ENCODE data around the gene FAHD1.
"Not testable (repeated sequence)": the region's sequence is repeated elsewhere in the genome, so short reads cannot be mapped to it uniquely, and the experiment has no call there.

Gene FAHD1

DNA sequence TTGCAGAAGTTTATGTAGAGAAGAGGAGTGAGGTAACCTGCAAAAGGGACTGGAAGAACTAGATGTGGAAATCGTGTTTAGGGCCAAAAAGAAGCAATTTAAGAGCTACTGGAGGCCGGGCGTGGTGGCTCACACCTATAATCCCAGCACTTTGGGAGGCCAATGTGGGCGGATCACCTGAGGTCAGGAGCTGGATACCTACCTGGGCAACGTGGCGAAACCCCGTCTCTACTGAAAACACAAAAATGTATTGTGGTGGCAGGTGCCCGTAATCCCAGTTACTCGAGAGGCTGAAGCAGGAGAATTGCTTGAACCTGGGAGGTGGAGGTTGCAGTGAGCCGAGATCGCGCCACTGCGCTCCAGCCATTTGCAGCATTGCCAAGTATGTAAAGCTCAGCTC lies 49.1 kb downstream of the FAHD1 start:
- not testable (repeated sequence) for H3K18ac ChIP-seq (ENCODE audit: low read length); H3K9me3 ChIP-seq (ENCODE audit: insufficient read depth, low read depth, low read length); H3K4me1 ChIP-seq (ENCODE audit: control insufficient read depth in 1 of 2, insufficient read depth in 2 of 2, low read length in 2 of 2); H3K4ac ChIP-seq (ENCODE audit: low read depth, low read length); H4K12ac ChIP-seq (ENCODE audit: low read depth, low read length); H3K23ac ChIP-seq (ENCODE audit: low read length); H2BK5ac ChIP-seq (ENCODE audit: low read depth, low read length, poor library complexity); H3K79me2 ChIP-seq (ENCODE audit: control insufficient read depth, insufficient read depth, low read length, poor library complexity); H4K91ac ChIP-seq (ENCODE audit: low read depth, low read length); H3K4me3 ChIP-seq (ENCODE audit: low read depth, low read length); H2BK12ac ChIP-seq (ENCODE audit: low read length); H2BK120ac ChIP-seq (ENCODE audit: insufficient read depth, low read length, poor library complexity); H2AFZ ChIP-seq (ENCODE audit: insufficient read depth, low read length, poor library complexity); H3K79me1 ChIP-seq (ENCODE audit: low read length); H3K9ac ChIP-seq (ENCODE audit: low read length); H2AK5ac ChIP-seq (ENCODE audit: low read length); H3K36me3 ChIP-seq (ENCODE audit: control insufficient read depth in 1 of 2, insufficient read depth in 2 of 2, low read length in 2 of 2); H4K8ac ChIP-seq (ENCODE audit: low read depth, low read length); H3K4me2 ChIP-seq (ENCODE audit: low read length); H3K14ac ChIP-seq (ENCODE audit: low read length); H3K27ac ChIP-seq (ENCODE audit: low read depth, low read length); DNase-seq
- WGBS (ENCODE audit: extremely low coverage, insufficient coverage, insufficient read length), result no CpG with 5 or more reads among the region's 13 CpGs
- peaks cover 11% of the 10 kb centered on the region for H3K27me3 ChIP-seq (ENCODE audit: insufficient read depth, low read length)

- H3K27me3 ChIP-seq (ENCODE audit: insufficient read depth, low read length), result peaks cover 11% of the 10 kb centered on the region
- no peak overlapping the region for H3K4ac ChIP-seq (ENCODE audit: low read depth, low read length)
- no peak for DNase-seq
- H3K14ac ChIP-seq (ENCODE audit: low read length), result no peak overlapping the region
- H3K18ac ChIP-seq (ENCODE audit: low read length), result no peak overlapping the region
- peaks cover 4 to 5% of the 10 kb centered on the region in 2 experiments for H3K4me1 ChIP-seq (ENCODE audit: control insufficient read depth in 1 of 2, insufficient read depth in 2 of 2, low read length in 2 of 2)
- H3K9me3 ChIP-seq (ENCODE audit: insufficient read depth, low read depth, low read length), result peaks cover 4% of the 10 kb centered on the region
- no peaks in the 10 kb centered on the region for H3K79me1 ChIP-seq (ENCODE audit: low read length)
- H2AFZ ChIP-seq (ENCODE audit: insufficient read depth, low read length, poor library complexity), result no peak overlapping the region
- no peak overlapping the region for H2BK120ac ChIP-seq (ENCODE audit: insufficient read depth, low read length, poor library complexity)
- no peaks in the 10 kb centered on the region for H3K36me3 ChIP-seq (ENCODE audit: control insufficient read depth in 1 of 2, insufficient read depth in 2 of 2, low read length in 2 of 2)
- H3K4me3 ChIP-seq (ENCODE audit: low read depth, low read length), result no peak overlapping the region
- no peaks in the 10 kb centered on the region for H3K79me2 ChIP-seq (ENCODE audit: control insufficient read depth, insufficient read depth, low read length, poor library complexity)
- H2AK5ac ChIP-seq (ENCODE audit: low read length), result no peak overlapping the region
- H4K91ac ChIP-seq (ENCODE audit: low read depth, low read length), result no peak overlapping the region
- WGBS (ENCODE audit: extremely low coverage, insufficient coverage, insufficient read length), result no CpG with 5 or more reads among the region's 7 CpGs
- no peak overlapping the region for H3K9ac ChIP-seq (ENCODE audit: low read length)
- no peak overlapping the region for H2BK12ac ChIP-seq (ENCODE audit: low read length)
- H3K27ac ChIP-seq (ENCODE audit: low read depth, low read length), result no peak overlapping the region
- H3K4me2 ChIP-seq (ENCODE audit: low read length), result no peak overlapping the region
- H4K12ac ChIP-seq (ENCODE audit: low read depth, low read length), result no peak overlapping the region
- H2BK5ac ChIP-seq (ENCODE audit: low read depth, low read length, poor library complexity), result no peak overlapping the region
- H4K8ac ChIP-seq (ENCODE audit: low read depth, low read length), result no peak overlapping the region
- H3K23ac ChIP-seq (ENCODE audit: low read length), result peak overlapping the region; percentile 75
These were observed 49.5 kb downstream of the FAHD1 start for GRCh38 chr16:1876468-1876867.

DNA sequence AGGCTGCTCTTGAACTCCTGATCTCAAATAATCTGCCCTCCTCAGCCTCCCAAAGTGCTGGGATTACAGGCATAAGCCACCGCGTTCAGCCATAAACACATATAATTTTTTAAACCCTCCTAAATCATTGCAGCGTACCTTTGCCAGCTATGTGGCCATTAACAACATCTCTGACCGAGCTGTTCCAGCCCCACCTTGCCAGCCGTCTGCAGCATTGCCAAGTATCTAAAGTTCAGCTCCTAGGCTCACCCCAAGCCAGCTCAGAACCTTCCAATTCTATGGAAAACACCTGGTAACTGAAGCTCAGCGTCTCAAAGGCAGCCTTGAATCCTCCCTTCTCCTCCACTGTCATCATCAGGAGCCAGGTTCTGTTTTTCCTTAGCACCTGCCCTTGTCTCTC lies 50.1 kb downstream of the FAHD1 start:
- Histone ChIP-seq H2BK5ac (ENCODE audit: low read depth, low read length, poor library complexity) (no peak overlapping the region), H3K36me3 (ENCODE audit: control insufficient read depth in 1 of 2, insufficient read depth in 2 of 2, low read length in 2 of 2) (no peaks in the 10 kb centered on the region), H3K4me1 (ENCODE audit: control insufficient read depth in 1 of 2, insufficient read depth in 2 of 2, low read length in 2 of 2) (peaks cover 1 to 4% of the 10 kb centered on the region in 2 experiments), H3K9ac (ENCODE audit: low read length) (no peak overlapping the region), H3K18ac (ENCODE audit: low read length) (no peak overlapping the region), H2AK5ac (ENCODE audit: low read length) (no peak overlapping the region), H3K23ac (ENCODE audit: low read length) (no peak overlapping the region), H3K4ac (ENCODE audit: low read depth, low read length) (no peak overlapping the region), H2BK12ac (ENCODE audit: low read length) (no peak overlapping the region), H3K27me3 (ENCODE audit: insufficient read depth, low read length) (peaks cover 6% of the 10 kb centered on the region), H3K27ac (ENCODE audit: low read depth, low read length) (no peak overlapping the region), H3K79me2 (ENCODE audit: control insufficient read depth, insufficient read depth, low read length, poor library complexity) (no peaks in the 10 kb centered on the region), H3K4me2 (ENCODE audit: low read length) (no peak overlapping the region), H3K4me3 (ENCODE audit: low read depth, low read length) (no peak overlapping the region), H3K14ac (ENCODE audit: low read length) (no peak overlapping the region), H2AFZ (ENCODE audit: insufficient read depth, low read length, poor library complexity) (no peak overlapping the region), H4K8ac (ENCODE audit: low read depth, low read length) (no peak overlapping the region), H2BK120ac (ENCODE audit: insufficient read depth, low read length, poor library complexity) (no peak overlapping the region), H3K79me1 (ENCODE audit: low read length) (no peaks in the 10 kb centered on the region), H4K12ac (ENCODE audit: low read depth, low read length) (no peak overlapping the region), H4K91ac (ENCODE audit: low read depth, low read length) (no peak overlapping the region), H3K9me3 (ENCODE audit: insufficient read depth, low read depth, low read length) (peaks cover under 1% of the 10 kb centered on the region)
- WGBS (ENCODE audit: extremely low coverage, insufficient coverage, insufficient read length), result no CpG with 5 or more reads among the region's 6 CpGs
- no peak for DNase-seq

DNA sequence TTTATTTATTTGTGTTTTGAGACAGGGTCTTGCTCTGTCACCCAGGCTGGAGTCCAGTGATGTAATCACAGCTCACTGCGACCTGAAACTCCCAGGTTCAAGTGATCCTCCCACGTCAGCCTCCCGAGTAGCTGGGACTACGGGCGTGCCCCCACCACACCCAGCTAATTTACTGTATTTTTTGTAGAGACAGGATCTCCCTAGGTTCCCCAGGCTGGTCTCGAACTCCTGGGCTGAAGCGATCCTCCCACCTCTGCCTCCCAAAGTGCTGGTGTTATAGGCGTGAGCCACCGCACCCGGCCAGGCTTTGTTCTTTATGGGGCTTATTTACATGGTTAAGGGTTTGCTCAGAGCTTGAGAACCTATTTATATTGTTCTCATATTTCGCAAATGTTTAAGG lies 50.8 kb downstream of the FAHD1 start:
- H2BK5ac ChIP-seq (ENCODE audit: low read depth, low read length, poor library complexity), result no peak overlapping the region
- H2AFZ ChIP-seq (ENCODE audit: insufficient read depth, low read length, poor library complexity), result no peak overlapping the region
- H3K36me3 ChIP-seq (ENCODE audit: control insufficient read depth in 1 of 2, insufficient read depth in 2 of 2, low read length in 2 of 2), result no peaks in the 10 kb centered on the region
- H3K18ac ChIP-seq (ENCODE audit: low read length), result no peak overlapping the region
- H2BK12ac ChIP-seq (ENCODE audit: low read length), result no peak overlapping the region
- no peak overlapping the region for H3K4ac ChIP-seq (ENCODE audit: low read depth, low read length)
- H3K9me3 ChIP-seq (ENCODE audit: insufficient read depth, low read depth, low read length), result no peaks in the 10 kb centered on the region
- no peak overlapping the region for H4K8ac ChIP-seq (ENCODE audit: low read depth, low read length)
- no peak overlapping the region for H2AK5ac ChIP-seq (ENCODE audit: low read length)
- H2BK120ac ChIP-seq (ENCODE audit: insufficient read depth, low read length, poor library complexity), result no peak overlapping the region
- no peak overlapping the region for H3K4me3 ChIP-seq (ENCODE audit: low read depth, low read length)
- no peak overlapping the region for H3K14ac ChIP-seq (ENCODE audit: low read length)
- no peak overlapping the region for H3K27ac ChIP-seq (ENCODE audit: low read depth, low read length)
- H3K23ac ChIP-seq (ENCODE audit: low read length), result no peak overlapping the region
- H3K9ac ChIP-seq (ENCODE audit: low read length), result no peak overlapping the region
- no peak for DNase-seq
- no peaks in the 10 kb centered on the region for H3K79me1 ChIP-seq (ENCODE audit: low read length)
- H4K12ac ChIP-seq (ENCODE audit: low read depth, low read length), result no peak overlapping the region
- WGBS (ENCODE audit: extremely low coverage, insufficient coverage, insufficient read length), result no CpG with 5 or more reads among the region's 11 CpGs
- H4K91ac ChIP-seq (ENCODE audit: low read depth, low read length), result no peak overlapping the region
- H3K79me2 ChIP-seq (ENCODE audit: control insufficient read depth, insufficient read depth, low read length, poor library complexity), result no peaks in the 10 kb centered on the region
- no peaks in the 10 kb centered on the region for H3K27me3 ChIP-seq (ENCODE audit: insufficient read depth, low read length)
- no peaks in the 10 kb centered on the region for H3K4me1 ChIP-seq (ENCODE audit: control insufficient read depth in 1 of 2, insufficient read depth in 2 of 2, low read length in 2 of 2)
- H3K4me2 ChIP-seq (ENCODE audit: low read length), result no peak overlapping the region

Measured in trophoblast cell (in vitro differentiated cells and primary cell).